HFFc6 (cell line): ENCODE results near the gene ADK. TPM values are rescaled to one million over a fixed set of nuclear protein-coding genes. Genes with fewer than 3 reads are reported as not detected.
A peak's percentile ranks its signal among the peaks of the same experiment; 100 is the strongest.
"Not testable (repeated sequence)": the region's sequence is repeated elsewhere in the genome, so short reads cannot be mapped to it uniquely, and the experiment has no call there.

Experiments
- DNase-seq: peaks from one replicate; pipeline ENCODE4 v3.0.0-alpha.2; 2018
- H3K27ac Mint-ChIP-seq: 2 replicates; pipeline ENCODE4 v1.8.0; 2020; ENCODE audit warnings: mild to moderate bottlenecking, mixed read lengths
- H3K27me3 Mint-ChIP-seq: 2 replicates; pipeline ENCODE4 v1.8.0; 2021; ENCODE audit warnings: mild to moderate bottlenecking, moderate library complexity, mixed read lengths; ENCODE audit not compliant: insufficient read depth
- H3K36me3 Mint-ChIP-seq: 2 replicates; pipeline ENCODE4 v1.8.0; 2021; ENCODE audit warnings: low read depth, mixed read lengths
- H3K4me1 Mint-ChIP-seq: 2 replicates; pipeline ENCODE4 v1.8.0; 2020; ENCODE audit warnings: low read depth, mixed read lengths
- H3K4me3 Mint-ChIP-seq: 2 replicates; pipeline ENCODE4 v1.8.0; 2020; ENCODE audit warnings: mild to moderate bottlenecking, moderate library complexity, mixed read lengths
- H3K9me3 Mint-ChIP-seq: 2 replicates; pipeline ENCODE4 v1.8.0; 2020; ENCODE audit warnings: mild to moderate bottlenecking, mixed read lengths
- total RNA-seq, 6 experiments: library from RNA; stranded (reverse); fragmentation: NEBNext Ultra II Directional; extraction: Animal tissue kit (Norgen Biotek cat#: 25700); gene quantifications; 2 replicates in 1 of 6; 3 replicates in 5 of 6; pipeline ENCODE4 v1.2.3, GENCODE V29; 2021
- TF ChIP-seq, protein P1 (sequence below): fragments of 200-600 bp; sonication (generic); IDR thresholded peaks from 2 replicates; pipeline ENCODE4 v1.5.0; 2021; ENCODE audit warnings: antibody characterized with exemption, mild to moderate bottlenecking

ADK gene
- total RNA-seq, 6 experiments from 2014 or later, result 74.1 to 97.6 (median 86.0) TPM

- DNase-seq, result no peak
- TF ChIP-seq, protein P1, sequence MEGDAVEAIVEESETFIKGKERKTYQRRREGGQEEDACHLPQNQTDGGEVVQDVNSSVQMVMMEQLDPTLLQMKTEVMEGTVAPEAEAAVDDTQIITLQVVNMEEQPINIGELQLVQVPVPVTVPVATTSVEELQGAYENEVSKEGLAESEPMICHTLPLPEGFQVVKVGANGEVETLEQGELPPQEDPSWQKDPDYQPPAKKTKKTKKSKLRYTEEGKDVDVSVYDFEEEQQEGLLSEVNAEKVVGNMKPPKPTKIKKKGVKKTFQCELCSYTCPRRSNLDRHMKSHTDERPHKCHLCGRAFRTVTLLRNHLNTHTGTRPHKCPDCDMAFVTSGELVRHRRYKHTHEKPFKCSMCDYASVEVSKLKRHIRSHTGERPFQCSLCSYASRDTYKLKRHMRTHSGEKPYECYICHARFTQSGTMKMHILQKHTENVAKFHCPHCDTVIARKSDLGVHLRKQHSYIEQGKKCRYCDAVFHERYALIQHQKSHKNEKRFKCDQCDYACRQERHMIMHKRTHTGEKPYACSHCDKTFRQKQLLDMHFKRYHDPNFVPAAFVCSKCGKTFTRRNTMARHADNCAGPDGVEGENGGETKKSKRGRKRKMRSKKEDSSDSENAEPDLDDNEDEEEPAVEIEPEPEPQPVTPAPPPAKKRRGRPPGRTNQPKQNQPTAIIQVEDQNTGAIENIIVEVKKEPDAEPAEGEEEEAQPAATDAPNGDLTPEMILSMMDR, result no peak
- H3K27me3 Mint-ChIP-seq, result no peaks in the 10 kb centered on the region
- peaks cover 7% of the 10 kb centered on the region for H3K36me3 Mint-ChIP-seq
- H3K27ac Mint-ChIP-seq, result no peak overlapping the region
- H3K9me3 Mint-ChIP-seq, result no peaks in the 10 kb centered on the region
- H3K4me3 Mint-ChIP-seq, result no peak overlapping the region
- H3K4me1 Mint-ChIP-seq, result no peaks in the 10 kb centered on the region
These were observed 340.0 kb downstream of the ADK start for GRCh38 chr10:74491014-74491413.

DNA sequence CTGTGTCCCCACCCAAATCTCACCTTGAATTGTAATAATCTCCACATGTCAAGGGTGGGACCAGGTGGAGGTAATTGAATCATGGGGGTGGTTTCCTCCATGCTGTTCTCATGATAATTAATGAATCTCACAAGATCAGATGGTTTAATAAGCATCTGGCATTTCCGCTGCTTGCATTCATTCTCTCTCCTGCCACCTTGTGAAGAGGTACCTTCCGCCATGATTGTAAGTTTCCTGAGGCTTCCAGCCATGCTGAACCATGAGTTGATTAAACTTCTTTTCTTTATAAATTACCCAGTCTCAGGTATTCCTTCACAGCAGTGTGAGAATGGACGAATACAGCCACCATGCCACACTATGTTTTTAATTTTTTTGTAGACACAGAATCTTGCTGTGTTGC lies 345.3 kb downstream of the ADK start:
- Mint-ChIP-seq H3K36me3 (peaks cover 32% of the 10 kb centered on the region), H3K4me1 (peaks cover 19% of the 10 kb centered on the region)
- H3K27ac Mint-ChIP-seq, DNase-seq, H3K9me3 Mint-ChIP-seq, H3K27me3 Mint-ChIP-seq, H3K4me3 Mint-ChIP-seq: not testable (repeated sequence)

DNA sequence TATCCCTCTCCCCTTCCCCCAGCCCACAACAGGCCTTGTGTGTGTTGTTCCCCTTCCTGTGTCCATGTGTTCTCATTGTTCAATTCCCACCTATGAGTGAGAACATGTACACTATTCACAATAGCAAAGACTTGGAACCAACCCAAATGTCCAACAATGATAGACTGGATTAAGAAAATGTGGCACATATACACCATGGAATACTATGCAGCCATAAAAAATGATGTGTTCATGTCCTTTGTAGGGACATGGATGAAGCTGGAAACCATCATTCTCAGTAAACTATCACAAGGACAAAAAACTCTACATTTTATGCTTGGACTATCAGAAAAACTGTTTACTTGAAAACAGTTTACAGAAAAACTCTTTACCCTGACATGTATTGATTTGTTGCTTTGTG lies 347.6 kb downstream of the ADK start:
- not testable (repeated sequence) for H3K9me3 Mint-ChIP-seq, DNase-seq, H3K27me3 Mint-ChIP-seq, H3K27ac Mint-ChIP-seq, H3K4me3 Mint-ChIP-seq
- H3K4me1 Mint-ChIP-seq, result peaks cover 42% of the 10 kb centered on the region
- peaks cover 32% of the 10 kb centered on the region for H3K36me3 Mint-ChIP-seq

DNA sequence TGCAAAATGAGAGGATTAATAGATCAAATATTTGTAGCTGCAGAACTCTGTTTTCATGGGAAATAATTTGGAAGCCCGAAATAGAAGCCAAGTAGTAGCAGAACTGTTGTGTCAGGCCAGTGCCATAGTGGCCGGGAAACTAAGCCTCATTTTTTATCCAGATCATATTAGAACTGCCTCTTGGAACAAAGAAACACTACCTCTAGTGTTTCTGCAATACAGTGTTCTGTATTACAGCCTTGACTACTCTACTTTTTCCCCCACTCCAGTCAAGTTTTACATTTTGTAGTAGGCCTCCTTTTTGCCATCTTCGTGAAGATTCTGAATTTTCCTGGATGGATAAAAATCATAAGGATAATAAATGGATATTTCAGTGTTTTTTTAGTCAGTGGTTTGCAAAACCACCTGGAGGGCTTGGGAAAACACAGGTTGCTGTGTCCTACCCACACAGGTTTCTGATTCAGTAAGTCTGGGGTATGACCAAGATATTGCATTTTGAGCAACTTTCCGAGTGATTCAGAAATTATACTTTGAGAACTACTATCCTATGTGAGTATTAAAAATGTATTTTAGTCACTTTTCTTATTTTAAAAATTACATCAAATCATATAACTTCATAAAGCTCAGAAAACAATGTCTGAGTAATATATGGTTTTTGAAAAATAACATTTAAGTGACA lies 349.1 kb downstream of the ADK start:
- H3K27me3 Mint-ChIP-seq, result peaks cover 3% of the 10 kb centered on the region; the same call in 1 of the 2 replicates
- DNase-seq, result no peak
- H3K36me3 Mint-ChIP-seq, result peaks cover 39% of the 10 kb centered on the region
- H3K27ac Mint-ChIP-seq, result no peak overlapping the region
- peaks cover 58% of the 10 kb centered on the region for H3K4me1 Mint-ChIP-seq
- no peak overlapping the region; the same call in 1 of the 2 replicates for H3K4me3 Mint-ChIP-seq
- no peaks in the 10 kb centered on the region for H3K9me3 Mint-ChIP-seq
- TF ChIP-seq, protein P1, result no peak

- DNase-seq, result peak; percentile 3
- H3K27me3 Mint-ChIP-seq, result peaks cover 3% of the 10 kb centered on the region; the same call in 1 of the 2 replicates
- H3K4me3 Mint-ChIP-seq, result peak overlapping the region; percentile 47; the same call in 1 of the 2 replicates
- H3K27ac Mint-ChIP-seq, result peak overlapping the region; percentile 64
- H3K4me1 Mint-ChIP-seq, result peaks cover 62% of the 10 kb centered on the region
- H3K36me3 Mint-ChIP-seq, result peaks cover 43% of the 10 kb centered on the region
- no peaks in the 10 kb centered on the region for H3K9me3 Mint-ChIP-seq
- TF ChIP-seq, protein P1, result no peak
These were observed 349.8 kb downstream of the ADK start for GRCh38 chr10:74500816-74501215.

DNA sequence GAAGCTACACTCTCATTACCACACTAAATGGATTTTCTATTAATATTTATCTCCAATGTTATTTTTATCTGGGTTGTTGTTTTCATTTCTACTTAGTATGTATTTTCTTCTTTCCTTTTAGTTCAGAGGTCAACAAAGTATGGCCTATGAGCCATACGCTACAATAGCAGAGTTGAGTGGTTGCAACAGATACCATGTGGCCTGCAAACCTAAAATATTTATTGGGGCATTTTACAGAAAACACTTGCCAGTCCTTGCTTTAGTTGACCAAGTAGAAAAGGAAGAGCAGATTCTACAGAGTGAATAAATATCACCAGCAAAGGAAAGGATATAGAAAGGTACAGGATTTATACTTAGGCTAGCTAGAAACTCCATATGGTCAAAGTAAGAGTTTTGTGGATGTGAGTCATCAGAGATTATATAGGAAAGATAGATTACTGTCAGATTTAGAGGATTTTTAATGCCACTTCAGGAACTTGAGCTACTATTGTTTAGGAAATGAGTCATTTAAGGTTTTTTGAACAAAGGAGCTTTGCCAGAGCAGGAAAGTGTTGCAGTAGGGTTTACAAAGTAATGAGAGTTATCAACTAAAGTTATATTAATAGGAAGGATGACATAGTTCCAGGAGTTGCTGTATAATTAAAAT lies 352.1 kb downstream of the ADK start:
- Mint-ChIP-seq H3K9me3 (no peaks in the 10 kb centered on the region), H3K4me3 (peak overlapping the region; percentile 68), H3K36me3 (peaks cover 35% of the 10 kb centered on the region), H3K4me1 (peaks cover 67% of the 10 kb centered on the region), H3K27me3 (peaks cover 3% of the 10 kb centered on the region; the same call in 1 of the 2 replicates), H3K27ac (peak overlapping the region; percentile 81)
- TF ChIP-seq, protein P1, result no peak
- DNase-seq, result peak; percentile 65
